CD4-positive, alpha-beta T cell treated with Interleukin-15 for 1 hour (primary cell): Measurements from ENCODE around the gene TIPRL.

ENCODE experiments used
- DNase-seq: peaks from one replicate; pipeline ENCODE4 v3.0.0-alpha.2; 2020

Gene TIPRL

GRCh38 chr1:168217664-168218063, 38.9 kb downstream of the TIPRL start:
- DNase-seq = no peak

GRCh38 chr1:168218658-168219057, 39.9 kb downstream of the TIPRL start:
- no peak for DNase-seq

GRCh38 chr1:168220470-168220871, 41.7 kb downstream of the TIPRL start:
- DNase-seq = no peak

- DNase-seq = no peak
Measured at GRCh38 chr1:168221275-168221674, 42.5 kb downstream of the TIPRL start.

GRCh38 chr1:168223261-168223660, 44.5 kb downstream of the TIPRL start:
- no peak for DNase-seq

- no peak for DNase-seq
Measured at GRCh38 chr1:168223681-168224540, 45.1 kb downstream of the TIPRL start.

GRCh38 chr1:168224991-168225390, 46.2 kb downstream of the TIPRL start:
- DNase-seq = no peak

- DNase-seq = peak; percentile 72
Measured at GRCh38 chr1:168225476-168226190, 46.9 kb downstream of the TIPRL start, which contains the start of gene SFT2D2. TSS of gene SFT2D2 (plus strand) at chr1:168226004. CDS start at chr1:168226080, 76 bp downstream.

- no peak for DNase-seq
Measured at GRCh38 chr1:168227620-168228019, 48.9 kb downstream of the TIPRL start.

GRCh38 chr1:168229893-168230292, 51.1 kb downstream of the TIPRL start:
- no peak for DNase-seq

GRCh38 chr1:168230709-168231108, 51.9 kb downstream of the TIPRL start:
- DNase-seq = no peak

GRCh38 chr1:168234846-168235547, 56.2 kb downstream of the TIPRL start:
- peak; percentile 44 for DNase-seq

- no peak for DNase-seq
Measured at GRCh38 chr1:168235548-168235885, 56.8 kb downstream of the TIPRL start.

GRCh38 chr1:168235937-168236336, 57.2 kb downstream of the TIPRL start:
- DNase-seq = no peak

- no peak for DNase-seq
Measured at GRCh38 chr1:168236836-168237611, 58.3 kb downstream of the TIPRL start.

- DNase-seq = no peak
Measured at GRCh38 chr1:168243198-168243597, 64.4 kb downstream of the TIPRL start.

GRCh38 chr1:168243636-168244212, 65.0 kb downstream of the TIPRL start:
- no peak for DNase-seq

GRCh38 chr1:168245042-168245441, 66.3 kb downstream of the TIPRL start:
- DNase-seq = no peak

- DNase-seq = no peak
Measured at GRCh38 chr1:168246506-168246905, 67.7 kb downstream of the TIPRL start.
